ENCODE measurements around the gene EIF4B. TPM values are rescaled to one million over a fixed set of nuclear protein-coding genes. Genes with fewer than 3 reads are reported as not detected.

Gene EIF4B
- total RNA-seq, 1 experiment from 2014 or later: 809 TPM

GRCh38 chr12:53079226-53080117, 73.2 kb downstream of the EIF4B start, which contains the start of gene SPRYD3 (continued):
- no peak for TF ChIP-seq CTCF (IDR thresholded peaks at IDR 0.05 in 2 of 3, conservative IDR thresholded peaks at IDR 0.05 in 1 of 3; ENCODE audit: borderline replicate concordance in 1 of 3, insufficient read depth in 1 of 3, low read depth in 2 of 3, low read length in 2 of 3)
- TF ChIP-seq EZH2 (IDR thresholded peaks at IDR 0.05): no peak
- no peak for TF ChIP-seq CEBPB (IDR thresholded peaks at IDR 0.05; ENCODE audit: low read depth)
- peak; percentile 22 for TF ChIP-seq YY1 (IDR thresholded peaks at IDR 0.05; ENCODE audit: extremely low read depth, insufficient replicate concordance, low read depth, low read length)
- TF ChIP-seq EZH2phosphoT487 (IDR thresholded peaks at IDR 0.05; ENCODE audit: borderline replicate concordance): no peak
- TF ChIP-seq SIN3A (IDR thresholded peaks at IDR 0.05; ENCODE audit: low read depth): no peak; the same call in none of the 2 replicates
- TF ChIP-seq FOSL1 (IDR thresholded peaks at IDR 0.05; ENCODE audit: low read depth): no peak
- peak; percentile 25; the same call in 1 of the 2 replicates for TF ChIP-seq MAX (IDR thresholded peaks at IDR 0.05)
- peak; percentile 7; the same call in 1 of the 2 replicates for TF ChIP-seq EGR1 (IDR thresholded peaks at IDR 0.05; ENCODE audit: low read depth)
- TF ChIP-seq SP1 (IDR thresholded peaks at IDR 0.05; ENCODE audit: low read depth): peak; percentile 99
- TF ChIP-seq REST (IDR thresholded peaks at IDR 0.05; ENCODE audit: low read depth): no peak

All from HCT116 (cell line).